Fibroblast of pulmonary artery (primary cell): ENCODE data around the gene ARHGEF38.

Experiments used
- DNase-seq: peaks from one replicate; pipeline ENCODE4 v3.0.0-alpha.2; 2010; ENCODE audit warnings: low read depth
- H3K4me3 ChIP-seq: replicated peaks from 2 replicates; pipeline ENCODE4 v1.5.1; 2011; ENCODE audit warnings: low read depth, mild to moderate bottlenecking, control low read depth, low read length, moderate library complexity
- CTCF ChIP-seq: IDR thresholded peaks from 2 replicates; pipeline ENCODE4 v1.5.1; 2011; ENCODE audit warnings: mild to moderate bottlenecking, control low read depth, low read length, inconsistent platforms; ENCODE audit errors: missing control alignments

The ARHGEF38 gene

GRCh38 chr4:105634402-105635080 lies 82.1 kb downstream of the ARHGEF38 start:
- no peak overlapping the region for H3K4me3 ChIP-seq
- no peak for DNase-seq
- TF ChIP-seq CTCF = no peak

- TF ChIP-seq CTCF = no peak
- peak; percentile 49 for DNase-seq
Measured at GRCh38 chr4:105637408-105638176, 85.2 kb downstream of the ARHGEF38 start.

GRCh38 chr4:105641845-105642244 lies 89.4 kb downstream of the ARHGEF38 start:
- H3K4me3 ChIP-seq = no peak overlapping the region
- DNase-seq = no peak
- no peak for TF ChIP-seq CTCF

More at GRCh38 chr4:105637408-105638176, 85.2 kb downstream of the ARHGEF38 start:
- no peak overlapping the region for H3K4me3 ChIP-seq

- no peak for DNase-seq
- TF ChIP-seq CTCF = no peak
- H3K4me3 ChIP-seq = no peak overlapping the region
Measured at GRCh38 chr4:105644257-105644656, 91.8 kb downstream of the ARHGEF38 start.

GRCh38 chr4:105645440-105645839 lies 93.0 kb downstream of the ARHGEF38 start:
- DNase-seq = no peak
- TF ChIP-seq CTCF = no peak
- no peak overlapping the region for H3K4me3 ChIP-seq

GRCh38 chr4:105650190-105650589 lies 97.8 kb downstream of the ARHGEF38 start:
- TF ChIP-seq CTCF = no peak
- DNase-seq = no peak
- no peak overlapping the region for H3K4me3 ChIP-seq
